Measurements from ENCODE around the gene SPTBN1.
"Not testable (repeated sequence)": the region's sequence is repeated elsewhere in the genome, so short reads cannot be mapped to it uniquely, and the experiment has no call there.

SPTBN1 gene

DNA sequence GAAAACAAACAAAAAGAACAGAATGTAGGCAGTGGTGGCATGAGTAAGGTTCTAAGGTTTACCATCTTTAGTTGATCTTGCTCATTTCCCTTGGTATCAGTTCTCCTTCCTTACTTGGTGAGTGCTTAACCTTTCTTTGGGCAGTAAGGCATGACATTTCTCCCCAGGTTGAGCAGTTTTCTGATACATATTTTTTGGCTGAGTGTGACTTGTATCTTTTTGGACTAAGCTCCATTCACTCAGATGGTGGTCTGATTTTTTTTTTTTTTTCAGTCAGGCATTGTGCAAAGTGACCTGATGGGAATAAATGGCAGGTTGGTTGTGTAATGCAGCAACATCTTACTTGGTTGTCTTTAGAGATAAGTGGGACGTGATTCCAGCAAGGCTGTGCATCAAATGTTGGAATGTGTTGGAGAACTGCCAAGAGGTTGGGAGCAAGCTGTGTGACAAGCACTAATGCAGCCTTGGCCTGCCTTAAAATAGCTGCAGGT, 15.1 kb downstream of the SPTBN1 start:
- DNase-seq (ENCODE audit: low read depth), result no peak

- DNase-seq (ENCODE audit: low read depth), result no peak
These were observed 17.7 kb downstream of the SPTBN1 start for GRCh38 chr2:54473851-54474250.

GRCh38 chr2:54475285-54475684, 19.2 kb downstream of the SPTBN1 start:
- DNase-seq (ENCODE audit: low read depth), result no peak

DNA sequence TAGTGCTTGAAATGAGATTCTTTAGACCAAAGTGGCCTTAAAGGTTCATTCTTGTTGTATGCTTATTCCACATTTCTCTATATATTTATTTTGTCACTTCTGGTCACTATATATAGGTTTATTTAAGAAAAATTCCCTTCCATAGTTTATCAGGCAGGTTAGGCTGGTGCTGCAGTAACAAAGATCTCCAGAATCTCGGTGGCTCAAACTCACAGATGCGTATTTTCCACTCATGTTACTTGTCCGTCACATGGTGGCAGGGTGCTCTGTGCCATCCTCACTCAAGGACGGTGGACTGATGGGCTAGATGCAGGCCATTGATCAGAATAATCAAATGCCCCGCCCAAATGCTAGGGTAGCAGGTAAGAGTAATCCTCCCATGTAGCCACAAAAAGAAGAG, 19.8 kb downstream of the SPTBN1 start:
- DNase-seq (ENCODE audit: low read depth), result no peak

GRCh38 chr2:54476852-54477251, 20.7 kb downstream of the SPTBN1 start:
- no peak for DNase-seq (ENCODE audit: low read depth)

DNA sequence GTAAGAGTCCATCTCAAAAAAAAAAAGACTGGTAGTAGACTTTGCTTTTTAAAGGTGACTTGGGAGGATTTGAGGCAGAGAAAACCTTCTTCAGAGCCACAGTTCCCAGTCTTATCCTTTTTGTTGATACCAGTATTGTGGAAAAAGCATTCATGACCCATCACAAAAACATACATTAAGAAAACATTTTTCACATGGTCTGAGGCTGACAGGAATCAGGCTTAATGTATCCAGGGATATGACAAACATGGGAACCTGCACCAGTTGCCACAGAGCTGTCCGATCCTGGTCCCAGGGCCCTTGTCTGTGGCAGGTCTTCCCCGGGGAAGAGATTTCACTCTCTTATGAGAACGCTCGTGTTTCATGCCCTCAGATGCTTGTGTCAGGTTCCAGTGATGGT, 21.8 kb downstream of the SPTBN1 start:
- no peak for DNase-seq (ENCODE audit: low read depth)

GRCh38 chr2:54478899-54479298, 22.8 kb downstream of the SPTBN1 start:
- DNase-seq (ENCODE audit: low read depth), result no peak

DNA sequence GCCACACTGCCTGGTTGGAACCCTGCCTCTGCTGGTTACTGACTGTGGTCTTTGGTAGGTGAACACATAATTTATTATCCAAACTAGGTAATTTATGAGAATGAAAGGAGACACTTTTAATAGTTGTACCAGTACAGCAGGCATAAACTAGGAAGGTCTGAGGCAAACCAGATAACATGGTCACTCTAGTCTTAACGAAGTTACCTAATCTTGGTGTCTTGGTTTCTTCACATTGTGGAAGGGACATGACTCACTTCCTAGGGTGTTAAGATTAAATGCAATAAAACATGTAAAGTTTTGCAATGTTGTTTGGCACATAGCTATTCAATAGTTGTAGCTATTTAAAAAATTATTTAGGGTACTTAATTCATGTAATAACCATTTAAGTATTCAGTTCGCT, 23.3 kb downstream of the SPTBN1 start:
- no peak for DNase-seq (ENCODE audit: low read depth)

DNA sequence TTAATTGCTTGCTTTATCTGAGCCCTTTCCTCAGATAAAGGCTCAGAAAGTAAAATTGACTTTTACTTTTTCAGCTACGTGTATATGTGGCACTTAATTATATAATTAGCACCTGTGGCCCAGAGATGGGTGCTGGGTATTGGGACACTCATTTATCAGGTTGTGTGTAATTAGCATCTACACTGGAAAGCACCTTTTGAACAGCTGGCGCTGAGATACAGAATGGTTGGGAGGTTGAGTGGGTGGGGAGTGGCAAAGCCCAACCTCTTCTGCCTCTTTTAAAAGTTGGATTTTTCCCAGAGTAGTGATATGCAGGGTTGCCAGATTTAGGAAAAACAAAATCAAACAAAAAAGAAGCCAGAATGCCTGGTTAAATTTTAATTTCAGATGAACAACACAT, 23.9 kb downstream of the SPTBN1 start:
- no peak for DNase-seq (ENCODE audit: low read depth)

DNA sequence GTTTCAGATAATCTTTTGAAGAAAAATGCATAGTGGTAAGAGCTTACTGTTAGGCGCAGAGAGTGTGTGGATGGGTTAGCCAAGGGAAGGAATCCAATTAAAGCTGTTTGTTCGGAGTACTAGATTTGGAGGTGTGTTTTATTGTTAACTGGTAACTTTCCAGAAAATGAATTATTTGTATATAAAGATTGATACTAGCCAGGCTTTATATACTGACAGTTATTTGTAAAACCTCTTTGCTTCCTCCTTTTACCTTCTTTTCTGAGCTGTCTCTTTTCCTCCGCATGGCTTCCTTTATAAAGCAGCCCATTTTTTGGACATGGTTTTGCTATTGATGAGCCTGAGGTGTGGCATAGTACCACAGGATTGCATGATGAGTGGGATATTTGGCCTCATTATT, 25.6 kb downstream of the SPTBN1 start:
- no peak for DNase-seq (ENCODE audit: low read depth)

DNA sequence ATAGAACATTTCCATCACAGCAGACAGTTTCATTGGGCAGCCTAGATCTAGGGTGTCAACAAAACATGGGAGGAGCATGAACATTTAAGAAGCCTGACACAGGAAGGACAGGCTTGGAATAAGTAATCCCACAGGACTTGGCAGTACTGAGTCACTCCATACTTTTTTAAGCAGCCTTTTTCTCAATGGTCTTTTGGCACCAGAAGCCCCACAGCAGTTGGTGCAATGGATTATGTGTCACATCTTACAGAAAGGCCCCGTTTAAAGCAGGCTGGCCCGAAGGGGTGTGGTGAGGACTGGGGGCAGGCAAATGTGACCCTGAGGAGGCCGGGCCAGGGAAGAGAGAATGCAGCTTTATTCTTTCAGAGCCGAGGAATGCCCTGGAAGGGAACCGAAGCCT, 26.6 kb downstream of the SPTBN1 start:
- peak; percentile 82 for DNase-seq (ENCODE audit: low read depth)

GRCh38 chr2:54483426-54483825, 27.3 kb downstream of the SPTBN1 start:
- DNase-seq (ENCODE audit: low read depth), result no peak

DNA sequence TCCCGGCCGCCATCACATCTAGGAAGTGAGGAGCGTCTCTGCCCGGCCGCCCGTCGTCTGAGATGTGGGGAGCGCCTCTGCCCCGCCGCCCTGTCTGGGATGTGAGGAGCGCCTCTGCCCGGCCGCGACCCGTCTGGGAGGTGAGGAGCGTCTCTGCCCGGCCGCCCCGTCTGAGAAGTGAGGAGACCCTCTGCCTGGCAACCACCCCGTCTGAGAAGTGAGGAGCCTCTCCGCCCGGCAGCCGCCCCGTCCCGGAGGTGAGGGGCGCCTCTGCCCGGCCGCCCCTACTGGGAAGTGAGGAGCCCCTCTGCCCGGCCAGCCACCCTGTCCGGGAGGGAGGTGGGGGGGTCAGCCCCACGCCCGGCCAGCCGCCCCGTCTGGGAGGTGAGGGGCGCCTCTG, 29.6 kb downstream of the SPTBN1 start:
- DNase-seq (ENCODE audit: low read depth), result not testable (repeated sequence)

DNA sequence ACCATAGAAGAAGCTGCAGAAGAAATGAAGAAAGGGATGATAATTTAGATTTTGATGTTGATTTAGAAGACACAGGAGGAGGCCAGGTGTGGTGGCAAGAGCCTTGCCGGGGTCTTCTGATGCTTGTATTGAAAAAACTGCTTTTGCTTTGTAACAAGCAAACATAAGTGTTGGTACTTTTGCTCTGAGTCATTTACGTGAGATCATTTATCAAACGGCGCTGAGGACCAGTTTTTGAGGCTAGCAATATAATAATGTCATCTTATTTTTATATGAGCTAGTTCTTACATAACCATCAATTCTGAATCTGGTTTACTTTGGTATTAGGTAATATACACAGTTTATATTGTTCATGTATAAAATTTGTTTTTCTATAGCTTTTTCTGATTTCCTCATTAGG, 30.6 kb downstream of the SPTBN1 start:
- no peak for DNase-seq (ENCODE audit: low read depth)

GRCh38 chr2:54490863-54491262, 34.7 kb downstream of the SPTBN1 start:
- no peak for DNase-seq (ENCODE audit: low read depth)

DNA sequence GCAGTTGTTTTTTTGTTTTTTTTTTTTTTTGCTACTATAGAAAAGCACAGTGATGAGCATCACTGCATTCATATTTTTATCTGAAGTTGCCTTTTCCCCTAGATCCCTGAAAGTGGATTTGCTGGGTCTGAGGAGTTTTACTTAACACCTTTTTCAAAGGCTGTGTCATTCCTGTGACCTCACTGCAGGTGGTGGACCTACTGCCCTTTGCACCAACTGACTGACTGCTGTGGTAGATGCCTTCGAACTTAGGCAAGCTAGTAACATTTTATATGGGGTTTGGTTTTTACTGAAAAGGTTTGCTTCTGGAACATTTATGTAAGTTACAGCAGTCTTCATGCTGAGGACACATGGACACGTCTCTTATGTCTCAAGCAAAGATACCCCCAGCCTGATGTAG, 36.2 kb downstream of the SPTBN1 start:
- DNase-seq (ENCODE audit: low read depth), result no peak

- no peak for DNase-seq (ENCODE audit: low read depth)
These were observed 38.0 kb downstream of the SPTBN1 start for GRCh38 chr2:54494087-54494486.

GRCh38 chr2:54496920-54497319, 40.8 kb downstream of the SPTBN1 start:
- DNase-seq (ENCODE audit: low read depth), result no peak

DNA sequence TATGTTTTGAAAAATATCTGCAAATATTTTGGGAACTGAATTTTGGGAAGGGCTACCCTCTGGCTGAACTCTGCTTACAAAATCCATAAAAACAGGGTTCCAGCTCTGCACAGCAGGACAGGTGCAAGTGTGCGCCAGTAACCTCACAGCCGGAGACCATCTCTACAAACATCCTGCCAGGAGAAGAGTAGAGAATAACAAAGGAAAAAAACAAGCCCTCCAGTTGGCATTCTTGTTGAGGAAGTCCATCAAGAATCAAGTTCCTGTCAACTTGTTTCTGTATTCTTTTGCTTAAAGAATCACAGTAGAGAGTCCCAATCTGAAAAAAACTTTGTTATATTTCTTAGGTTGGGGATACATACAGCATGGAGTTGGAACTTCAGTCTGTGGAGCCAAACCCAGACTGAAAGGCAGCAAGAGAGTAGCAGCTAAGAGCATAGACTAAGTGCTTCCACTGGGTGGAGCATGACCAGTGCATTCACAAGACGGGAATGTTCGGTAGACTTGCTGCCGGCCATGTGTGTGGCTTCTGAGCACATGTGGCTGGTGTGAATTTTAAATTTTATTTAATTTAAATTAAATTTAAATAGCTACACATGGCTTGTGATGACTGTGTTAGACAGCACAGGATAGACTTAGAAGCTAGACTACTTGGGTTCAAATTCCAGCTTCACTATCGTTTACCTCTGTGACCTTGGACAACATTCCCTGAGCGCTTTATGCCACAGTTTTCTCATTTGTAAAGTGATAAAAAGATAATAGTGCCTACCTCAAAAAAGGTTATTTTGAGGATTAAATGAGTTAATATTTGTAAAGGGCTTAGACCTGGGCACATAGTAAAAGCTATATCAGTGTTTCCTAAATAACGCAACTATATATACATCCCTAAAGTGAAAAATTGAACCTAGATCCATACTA, 41.9 kb downstream of the SPTBN1 start:
- peak; percentile 27 for DNase-seq (ENCODE audit: low read depth)

DNA sequence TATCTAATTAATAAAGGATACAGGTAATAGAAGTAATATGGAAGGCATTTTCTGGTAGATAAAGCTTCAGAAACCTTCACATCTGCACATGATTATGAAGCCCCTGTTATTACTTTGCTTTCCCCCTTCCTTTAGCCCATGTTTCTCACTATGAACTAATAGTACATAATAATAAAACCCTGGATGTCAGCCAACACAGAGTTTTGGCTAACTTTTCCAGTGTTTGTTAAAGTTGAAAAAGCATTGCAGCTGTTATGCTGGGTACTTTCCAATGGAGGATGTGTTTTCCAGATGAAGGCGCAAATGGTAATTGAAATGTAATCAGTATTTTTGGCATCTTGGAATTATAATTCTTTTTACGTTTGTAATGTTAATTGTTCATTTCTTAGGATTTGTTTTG, 43.5 kb downstream of the SPTBN1 start:
- DNase-seq (ENCODE audit: low read depth), result peak; percentile 47

GRCh38 chr2:54500404-54501205, 44.5 kb downstream of the SPTBN1 start:
- DNase-seq (ENCODE audit: low read depth), result no peak

- no peak for DNase-seq (ENCODE audit: low read depth)
These were observed 46.6 kb downstream of the SPTBN1 start for GRCh38 chr2:54502731-54503130.

DNA sequence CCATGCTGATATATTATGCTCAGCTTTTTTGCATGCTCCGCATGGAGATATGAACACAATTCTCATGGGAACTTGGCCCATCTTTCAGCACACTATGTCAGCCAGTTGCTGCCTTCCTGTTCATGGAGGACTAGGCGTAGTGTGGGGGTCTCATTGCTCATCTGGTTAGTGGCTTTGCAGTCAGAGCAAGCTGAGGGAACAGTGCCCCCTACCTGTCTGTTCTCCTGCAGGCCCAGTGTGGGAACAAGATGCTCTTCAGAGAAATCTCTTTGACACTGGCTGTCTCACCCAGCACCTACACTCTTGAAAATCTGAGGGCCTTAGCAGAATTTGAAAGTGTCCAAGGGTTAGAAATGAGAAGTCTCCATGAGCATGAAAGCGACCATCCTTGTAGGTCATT, 47.1 kb downstream of the SPTBN1 start:
- no peak for DNase-seq (ENCODE audit: low read depth)
